GM12878 (cell line): ENCODE data around the gene GID8. TPM values are rescaled to one million over a fixed set of nuclear protein-coding genes. Genes with fewer than 3 reads are reported as not detected.

ENCODE experiments used
- NFIC ChIP-seq: IDR thresholded peaks from 2 replicates; pipeline ENCODE4 v1.6.1; 2012; ENCODE audit warnings: low read depth, mild to moderate bottlenecking, inconsistent platforms, low read length, moderate library complexity
- PAX5 ChIP-seq: IDR thresholded peaks from 2 replicates; pipeline ENCODE4 v1.6.1; 2011; ENCODE audit warnings: low read depth, low read length, borderline replicate concordance
- POLR2A ChIP-seq: IDR thresholded peaks from 2 replicates; pipeline ENCODE4 v1.6.1; 2011; ENCODE audit warnings: low read depth, mild to moderate bottlenecking, low read length
- RFX5 ChIP-seq: IDR thresholded peaks from 2 replicates; pipeline ENCODE4 v1.6.1; 2011; ENCODE audit warnings: low read depth, low read length, improper control_type of control experiment
- SMAD1 ChIP-seq: fragments of 450-650 bp; IDR thresholded peaks from 2 replicates; pipeline ENCODE4 v1.6.1; 2018; ENCODE audit warnings: mild to moderate bottlenecking, low read depth; ENCODE audit not compliant: partially characterized antibody
- ZBED1 ChIP-seq: IDR thresholded peaks from 2 replicates; pipeline ENCODE4 v1.6.1; 2016; ENCODE audit warnings: borderline replicate concordance
- ZBTB4 ChIP-seq: fragments of 450-650 bp; formaldehyde crosslinking; IDR thresholded peaks from 2 replicates; pipeline ENCODE4 v1.4.0; 2022; ENCODE audit warnings: mild to moderate bottlenecking, moderate library complexity
- ZNF217 ChIP-seq: fragments of 450-650 bp; IDR thresholded peaks from 2 replicates; pipeline ENCODE4 v1.6.1; 2017; ENCODE audit warnings: antibody characterized with exemption, mild to moderate bottlenecking
- ZNF24 ChIP-seq: fragments of 450-650 bp; IDR thresholded peaks from 2 replicates; pipeline ENCODE4 v1.6.1; 2017; ENCODE audit warnings: antibody characterized with exemption, mild to moderate bottlenecking
- polyA plus RNA-seq, 11 experiments: library from polyadenylated mRNA; depleted of rRNA in 4 of 11; unstranded in 6 of 11; stranded (reverse) in 5 of 11; fragments of >200 nt; fragmentation: Nextera tagmentation in 4 of 11; fragmentation: Illumina TruSeq in 1 of 11; extraction: Ambion mirVana in 4 of 11; extraction: Trizol in 1 of 11; gene quantifications; 1 replicate in 1 of 11; 2 replicates in 10 of 11; pipeline versions ENCODE4 v1.2.1 to v1.2.3, GENCODE V29; 2011 to 2016; ENCODE audit warnings: inconsistent platforms in 2 of 11, missing spikeins in 2 of 11, low read depth in 1 of 11
- total RNA-seq, 4 experiments: library from RNA; depleted of rRNA in 3 of 4; stranded (reverse); fragments of >200 nt in 3 of 4; fragmentation: Illumina TruSeq in 1 of 4; extraction: Trizol in 1 of 4; gene quantifications; 2 replicates each; pipeline versions ENCODE4 v1.2.1 to v1.2.3, GENCODE V29; 2013 to 2021

The GID8 gene
- total and polyA plus RNA-seq, 10 of the 15 experiments (the other 5 are each of a cell fraction or from before 2014, with no cell fraction given): 12.0 to 33.8 (median 22.2) TPM

- TF ChIP-seq ZBTB4 (CRISPR knock-in tag) (no peak), PAX5 (no peak), NFIC (no peak), ZNF217 (no peak), POLR2A (no peak), SMAD1 (no peak), RFX5 (no peak), ZNF24 (no peak), ZBED1 (no peak)
Measured at GRCh38 chr20:62976886-62977285, 38.9 kb downstream of the GID8 start (continued).
